Hypothalamus (tissue), 51 donors: ENCODE measurements around the gene CRIM1.
"Not testable (repeated sequence)": the region's sequence is repeated elsewhere in the genome, so short reads cannot be mapped to it uniquely, and the experiment has no call there.

Experiments
- DNase-seq, 51 donors: peaks; one replicate each; lab custom pipeline; 2025; lab: John Stamatoyannopoulos, UW

CRIM1 gene

GRCh38 chr2:36351291-36351690 lies 4.3 kb upstream of the CRIM1 start:
- DNase-seq: no peak

DNA sequence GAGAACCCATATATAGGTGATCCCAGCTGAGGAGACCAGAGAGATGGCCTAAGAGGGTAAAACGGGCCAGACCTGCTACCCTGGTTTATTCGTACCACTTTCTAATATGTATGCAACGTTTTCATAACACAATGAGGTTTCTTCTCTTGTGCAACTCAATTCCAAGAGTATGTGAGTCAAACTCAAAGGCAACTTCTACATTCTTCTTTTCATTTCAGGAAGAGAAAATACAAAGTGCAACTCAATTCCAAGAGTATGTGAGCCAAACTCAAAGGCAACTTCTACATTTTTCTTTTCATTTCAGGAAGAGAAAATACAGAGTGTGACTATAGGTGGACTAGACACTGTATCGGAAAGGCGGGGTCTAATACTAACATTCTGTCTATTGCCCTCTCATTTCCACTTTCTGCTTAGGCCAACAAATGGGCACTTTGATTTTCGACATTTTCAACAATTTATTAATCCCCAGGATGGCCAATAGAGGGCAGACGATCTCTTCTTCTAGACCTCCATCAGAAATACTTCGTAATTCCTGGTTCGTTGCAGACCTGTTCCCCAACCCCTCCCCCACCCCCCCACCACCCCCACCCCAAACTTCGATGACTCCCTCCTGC lies 3.7 kb upstream of the CRIM1 start:
- peak in 2 of 51 donors; percentile 11 to 53 for DNase-seq

GRCh38 chr2:36352701-36353100 lies 2.9 kb upstream of the CRIM1 start:
- peak in 1 of 51 donors; percentile 8 for DNase-seq

- peak in 3 of 51 donors; percentile 43 to 73 (median 47) for DNase-seq
These were observed 797 bp upstream of the CRIM1 start for GRCh38 chr2:36354811-36355150.

DNA sequence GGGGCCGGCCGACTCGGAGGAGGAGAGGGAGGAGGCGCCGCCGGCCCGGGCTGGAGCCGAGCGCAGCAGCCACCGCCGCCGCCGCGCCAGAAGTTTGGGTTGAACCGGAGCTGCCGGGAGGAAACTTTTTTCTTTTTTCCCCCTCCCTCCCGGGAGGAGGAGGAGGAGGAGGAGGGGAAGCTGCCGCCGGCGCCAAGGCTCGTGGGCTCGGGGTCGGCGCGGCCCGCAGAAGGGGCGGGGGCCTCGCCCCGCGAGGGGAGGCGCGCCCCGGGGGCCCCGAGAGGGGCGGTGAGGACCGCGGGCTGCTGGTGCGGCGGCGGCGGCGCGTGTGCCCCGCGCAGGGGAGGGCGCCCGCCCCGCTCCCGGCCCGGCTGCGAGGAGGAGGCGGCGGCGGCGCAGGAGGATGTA lies 316 bp downstream of the CRIM1 start:
- DNase-seq: peak in 2 of 51 donors; percentile 41 to 49

- peak in 27 of 51 donors; percentile 11 to 57 (median 33) for DNase-seq
These were observed 866 bp downstream of the CRIM1 start for GRCh38 chr2:36356298-36356989.

DNA sequence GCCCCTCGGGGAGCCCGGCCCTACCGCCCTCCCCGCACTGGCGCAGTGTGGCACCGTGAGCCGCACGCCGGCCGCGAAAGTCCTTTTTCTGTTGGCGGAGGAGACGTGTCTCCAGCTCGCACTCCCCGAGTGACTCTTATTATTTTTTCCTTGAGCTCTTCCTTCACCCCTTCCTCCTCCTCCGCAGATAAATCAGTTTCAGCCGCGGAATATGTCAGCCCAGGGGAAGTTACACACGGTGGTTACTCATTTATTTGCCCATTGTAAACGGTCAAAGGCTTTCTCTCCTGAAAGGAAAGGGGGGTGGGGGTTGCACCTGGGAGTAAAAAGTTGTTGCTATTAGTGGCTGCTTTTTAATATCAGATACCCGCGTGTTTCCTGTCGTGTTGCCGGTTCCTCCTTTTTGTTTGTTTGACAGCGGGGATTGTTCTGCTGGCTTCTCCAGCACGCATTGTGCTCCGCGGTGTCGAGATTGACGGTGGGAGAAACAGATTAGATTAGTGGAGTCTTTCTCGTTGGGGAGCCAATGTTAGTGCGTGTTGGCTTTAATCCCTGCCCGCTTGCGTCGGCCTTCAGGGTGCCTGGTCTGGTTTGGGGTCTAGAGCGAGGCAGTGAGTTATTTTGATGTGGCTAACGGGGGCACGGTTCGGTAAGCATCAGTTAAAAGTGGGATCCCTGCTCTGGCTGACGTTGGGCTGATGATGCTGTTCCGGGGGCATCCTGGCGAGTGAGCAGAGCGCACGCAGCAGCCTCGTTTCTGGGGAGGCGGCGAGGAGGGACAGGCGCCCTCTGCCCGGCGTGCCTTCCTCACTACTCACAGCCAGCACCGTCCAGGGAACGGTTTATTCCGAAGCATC lies 1.6 kb downstream of the CRIM1 start:
- peak in 34 of 51 donors; percentile 7 to 81 (median 36) for DNase-seq

DNA sequence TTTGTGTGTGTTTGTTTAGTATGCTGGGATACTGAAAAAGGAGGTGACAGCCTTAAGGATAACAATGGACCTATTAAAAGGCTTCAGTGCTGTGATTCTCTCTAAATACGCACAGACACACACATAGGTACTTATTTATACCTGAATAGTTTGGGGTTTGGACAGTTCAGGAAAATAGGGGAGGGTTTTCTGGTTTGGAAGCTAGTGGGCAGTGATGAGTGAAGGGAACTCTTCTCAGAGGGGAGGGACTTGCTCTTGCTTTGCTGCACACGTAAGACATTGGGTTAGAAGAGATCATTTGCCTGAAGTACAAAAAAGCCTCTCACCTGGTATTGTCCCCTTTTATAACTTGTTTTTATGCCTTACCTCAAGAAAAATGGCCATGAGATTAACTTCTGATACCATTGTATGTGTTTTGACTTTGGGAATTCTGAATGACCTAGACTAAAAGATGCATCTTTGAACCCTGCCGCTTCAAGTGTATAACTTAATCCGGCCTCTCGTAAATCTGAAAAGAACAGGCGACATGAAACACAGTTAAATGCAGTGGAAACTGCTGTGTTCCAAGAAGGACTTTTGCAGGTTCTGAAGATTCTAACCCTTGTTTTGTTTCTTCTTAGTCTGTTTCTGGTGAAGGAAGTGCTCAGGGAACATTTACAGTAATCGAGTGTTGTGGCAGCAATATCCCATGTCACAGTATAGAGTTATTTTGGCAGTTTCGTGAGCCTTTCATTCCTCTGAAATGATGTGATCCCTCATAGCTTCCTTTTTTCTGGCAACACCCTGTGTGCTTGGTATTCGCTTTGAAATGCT lies 2.5 kb downstream of the CRIM1 start:
- DNase-seq: peak in 4 of 51 donors; percentile 34 to 81 (median 60)

DNA sequence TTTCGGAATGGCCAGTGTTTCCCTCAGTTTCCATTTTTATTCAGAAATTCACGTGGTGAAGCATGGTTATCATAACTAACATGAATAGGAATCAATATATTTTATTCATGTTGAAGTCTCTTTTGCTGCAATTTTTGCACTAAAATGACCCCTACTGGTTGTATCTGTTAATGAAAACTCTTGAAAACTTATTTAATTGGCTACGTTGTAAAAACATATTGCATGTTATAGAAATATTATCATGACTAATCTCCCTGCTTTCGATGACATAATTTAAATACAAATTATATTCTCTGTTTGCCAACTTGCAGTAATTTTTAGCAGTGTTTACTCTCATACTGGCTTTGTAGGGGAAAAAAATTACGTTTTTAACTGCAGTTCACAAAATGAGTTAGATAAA lies 3.5 kb downstream of the CRIM1 start:
- no peak for DNase-seq

GRCh38 chr2:36360063-36360462 lies 4.5 kb downstream of the CRIM1 start:
- no peak for DNase-seq

- DNase-seq: no peak
These were observed 5.3 kb downstream of the CRIM1 start for GRCh38 chr2:36360834-36361233.

DNA sequence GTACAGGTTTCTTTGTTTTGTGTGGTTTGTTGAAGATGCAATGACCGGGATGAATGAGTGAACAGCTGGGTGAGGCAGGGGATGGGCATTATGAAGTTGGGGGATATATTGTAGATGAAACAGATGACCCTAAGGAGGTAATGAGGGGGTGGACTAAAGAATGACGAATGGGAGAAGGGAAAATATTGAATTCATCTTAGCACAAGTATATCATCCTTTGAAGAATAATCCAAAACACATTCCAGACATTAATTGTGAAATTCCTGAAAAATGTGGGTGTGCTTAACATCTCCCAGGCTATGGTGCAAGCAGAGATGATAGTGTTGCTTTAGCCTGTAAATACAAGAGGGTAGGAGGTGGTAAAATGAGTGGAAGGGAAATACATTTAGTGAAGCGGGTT lies 5.8 kb downstream of the CRIM1 start:
- no peak for DNase-seq

GRCh38 chr2:36362291-36362690 lies 6.7 kb downstream of the CRIM1 start:
- no peak for DNase-seq

DNA sequence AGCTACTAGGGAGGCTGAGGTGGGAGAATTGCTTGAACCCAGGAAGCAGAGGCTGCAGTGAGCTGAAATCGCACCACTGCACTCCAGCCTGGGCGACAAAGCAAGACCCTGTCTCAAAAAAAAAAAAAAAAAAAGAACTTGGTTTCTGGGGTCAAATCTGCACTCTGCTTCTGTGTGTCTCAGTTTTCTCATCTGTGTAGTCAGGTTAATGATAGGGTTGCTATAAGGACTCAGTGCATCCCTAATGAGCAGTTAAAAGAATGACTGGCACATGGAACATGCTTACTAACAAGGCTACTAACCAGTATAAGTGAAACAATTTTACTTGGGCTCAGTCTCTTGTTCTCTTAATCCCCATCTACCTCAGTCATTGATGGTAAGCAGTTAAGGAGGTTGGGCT lies 7.5 kb downstream of the CRIM1 start:
- DNase-seq: not testable (repeated sequence)

- DNase-seq: no peak
These were observed 11.0 kb downstream of the CRIM1 start for GRCh38 chr2:36366491-36367120.

- DNase-seq: no peak
These were observed 11.9 kb downstream of the CRIM1 start for GRCh38 chr2:36367486-36367885.

GRCh38 chr2:36367895-36368353 lies 12.3 kb downstream of the CRIM1 start:
- DNase-seq: no peak

GRCh38 chr2:36368438-36368837 lies 12.9 kb downstream of the CRIM1 start:
- no peak for DNase-seq

DNA sequence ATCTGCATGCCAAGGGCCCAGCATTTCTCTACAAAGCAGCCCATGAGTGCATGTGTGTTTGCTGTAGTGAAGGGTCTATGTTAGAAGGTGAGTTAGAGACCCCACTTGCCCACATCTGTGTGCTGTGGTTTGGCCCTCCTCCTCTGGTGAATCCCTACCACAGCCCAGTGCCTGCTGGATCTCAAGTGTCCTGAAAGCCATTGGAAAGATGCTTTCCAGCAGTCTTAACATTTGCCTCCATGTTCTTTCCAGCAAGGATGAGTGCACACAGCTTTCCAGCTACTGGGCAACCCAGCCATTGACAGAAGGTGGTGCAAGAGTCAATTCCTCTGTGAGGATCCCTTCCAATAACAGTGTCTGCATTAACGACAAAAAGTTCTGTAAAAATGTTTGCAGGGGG lies 13.6 kb downstream of the CRIM1 start:
- no peak for DNase-seq

- DNase-seq: no peak
These were observed 14.1 kb downstream of the CRIM1 start for GRCh38 chr2:36369716-36370115.
